ENCODE data around the gene CDK17. TPM values are rescaled to one million over a fixed set of nuclear protein-coding genes. Genes with fewer than 3 reads are reported as not detected.
"Not testable (repeated sequence)": the region's sequence is repeated elsewhere in the genome, so short reads cannot be mapped to it uniquely, and the experiment has no call there.

The CDK17 gene
- polyA plus RNA-seq, 1 donor: 45.7 TPM

DNA sequence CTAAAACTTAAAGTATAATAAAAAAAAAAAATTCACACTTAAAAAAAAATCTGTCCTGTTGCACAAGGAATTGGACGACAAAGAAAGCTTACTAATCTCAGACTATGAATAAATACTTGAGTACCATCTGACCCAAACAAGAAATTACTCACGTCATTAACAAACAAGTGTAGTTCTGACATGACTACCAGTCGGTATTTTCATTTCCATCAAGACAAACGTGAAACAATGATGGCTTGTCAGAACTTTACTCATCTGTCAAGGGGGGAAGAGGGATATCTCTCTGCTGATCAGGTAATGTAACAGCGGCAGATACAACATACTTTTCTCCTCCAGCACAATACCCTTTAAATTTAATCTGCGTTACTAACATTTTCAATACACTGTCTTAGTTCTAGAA is 78.3 kb downstream of the CDK17 start:
- DNase-seq: no peak

DNA sequence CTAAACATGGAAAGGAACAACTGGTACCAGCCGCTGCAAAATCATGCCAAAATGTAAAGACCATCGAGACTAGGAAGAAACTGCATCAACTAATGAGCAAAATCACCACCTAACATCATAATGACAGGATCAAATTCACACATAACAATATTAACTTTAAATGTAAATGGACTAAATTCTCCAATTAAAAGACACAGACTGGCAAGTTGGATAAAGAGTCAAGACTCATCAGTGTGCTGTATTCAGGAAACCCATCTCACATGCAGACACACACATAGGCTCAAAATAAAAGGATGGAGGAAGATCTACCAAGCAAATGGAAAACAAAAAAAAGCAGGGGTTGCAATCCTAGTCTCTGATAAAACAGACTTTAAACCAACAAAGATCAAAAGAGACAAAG is 82.4 kb downstream of the CDK17 start:
- not testable (repeated sequence) for DNase-seq

DNA sequence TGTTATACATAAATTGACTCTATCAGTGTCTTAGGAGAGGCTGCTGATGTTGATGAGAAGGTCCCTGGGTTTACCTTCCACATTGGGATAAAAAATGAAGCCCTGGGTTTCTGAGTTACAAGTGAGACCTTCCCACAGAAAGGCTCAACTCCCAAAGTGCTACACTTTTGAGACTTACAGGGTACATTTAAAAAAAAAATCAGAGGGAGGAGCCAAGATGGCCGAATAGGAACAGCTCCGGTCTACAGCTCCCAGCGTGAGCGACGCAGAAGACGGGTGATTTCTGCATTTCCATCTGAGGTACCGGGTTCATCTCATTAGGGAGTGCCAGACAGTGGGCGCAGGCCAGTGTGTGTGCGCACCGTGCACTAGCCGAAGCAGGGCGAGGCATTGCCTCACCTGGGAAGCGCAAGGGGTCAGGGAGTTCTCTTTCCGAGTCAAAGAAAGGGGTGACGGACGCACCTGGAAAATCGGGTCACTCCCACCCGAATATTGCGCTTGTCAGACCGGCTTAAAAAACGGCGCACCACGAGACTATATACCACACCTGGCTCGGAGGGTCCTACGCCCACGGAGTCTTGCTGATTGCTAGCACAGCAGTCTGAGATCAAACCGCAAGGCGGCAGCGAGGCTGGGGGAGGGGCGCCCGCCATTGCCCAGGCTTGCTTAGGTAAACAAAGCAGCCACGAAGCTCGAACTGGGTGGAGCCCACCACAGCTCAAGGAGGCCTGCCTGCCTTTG is 84.3 kb downstream of the CDK17 start:
- peak; percentile 7 for DNase-seq

DNA sequence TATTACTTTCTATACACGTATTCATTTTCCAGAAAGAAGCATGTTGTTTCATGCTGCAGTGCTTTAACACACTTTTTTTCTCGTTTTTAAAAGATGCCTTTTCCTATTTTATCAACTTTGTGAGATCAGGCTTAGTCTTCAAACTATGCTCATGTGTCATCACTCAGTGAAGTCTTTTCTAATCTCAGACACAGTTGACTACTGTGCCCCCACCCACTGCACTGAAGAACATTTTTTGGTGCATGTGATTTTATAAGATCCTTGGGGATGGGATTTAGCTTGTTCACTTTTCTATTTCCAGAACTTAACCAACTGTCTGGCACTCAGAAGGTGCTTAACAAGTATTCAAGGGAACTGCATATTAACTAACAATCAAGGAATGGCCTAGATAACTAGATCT is 85.5 kb downstream of the CDK17 start:
- DNase-seq: no peak

DNA sequence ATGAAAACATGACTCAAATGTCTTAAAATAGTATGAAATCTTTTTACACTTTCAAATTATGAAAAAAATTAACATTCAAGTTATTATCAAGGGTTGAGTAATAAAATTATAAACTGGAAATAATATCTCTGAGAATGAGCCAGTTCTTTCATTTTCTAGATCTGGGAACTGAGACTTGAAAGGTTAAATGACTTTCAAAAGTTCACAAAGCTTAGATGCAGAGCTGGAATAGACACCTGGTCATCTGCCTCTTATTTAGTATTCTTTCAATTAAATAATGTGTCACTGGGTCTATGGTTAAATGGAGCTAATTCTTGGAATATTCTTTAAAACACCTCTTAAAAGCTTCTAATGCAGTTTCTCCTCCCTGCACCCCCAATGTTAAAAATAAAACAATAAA is 86.6 kb downstream of the CDK17 start:
- DNase-seq: no peak

DNA sequence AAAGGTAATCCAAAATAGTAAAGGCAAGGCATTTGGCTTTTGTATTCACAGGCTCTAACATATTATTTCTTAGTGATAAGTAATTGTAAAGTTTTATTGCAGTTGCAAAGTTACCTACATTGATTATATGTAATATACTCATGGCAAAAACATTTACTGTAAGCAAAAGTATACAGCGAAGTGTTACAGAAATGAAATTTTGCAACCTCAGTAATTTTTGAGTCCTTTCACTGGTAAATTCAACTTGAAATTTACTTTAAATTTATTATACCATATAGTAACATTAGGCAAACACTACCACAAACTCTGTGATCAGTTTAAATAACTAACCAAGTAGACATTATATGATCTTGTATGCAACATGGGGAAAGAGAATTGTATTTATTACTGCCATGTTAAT is 89.0 kb downstream of the CDK17 start:
- DNase-seq: no peak

DNA sequence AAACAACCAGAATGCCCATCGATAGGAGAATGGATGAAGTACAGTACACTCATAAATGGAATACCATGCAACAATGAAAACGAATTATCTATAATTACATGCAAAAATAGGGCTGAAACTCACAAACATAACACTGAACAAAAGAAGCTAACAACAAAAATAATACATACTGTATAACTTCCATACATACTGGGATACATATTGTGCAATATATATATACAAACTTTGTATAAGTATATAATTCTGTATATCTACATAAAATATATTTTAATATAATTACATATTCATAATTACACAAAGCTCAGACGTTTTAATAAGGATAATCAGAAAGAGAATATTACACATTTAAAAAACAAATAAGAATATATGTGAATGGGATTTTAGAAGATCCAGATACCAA is 90.2 kb downstream of the CDK17 start:
- no peak for DNase-seq

DNA sequence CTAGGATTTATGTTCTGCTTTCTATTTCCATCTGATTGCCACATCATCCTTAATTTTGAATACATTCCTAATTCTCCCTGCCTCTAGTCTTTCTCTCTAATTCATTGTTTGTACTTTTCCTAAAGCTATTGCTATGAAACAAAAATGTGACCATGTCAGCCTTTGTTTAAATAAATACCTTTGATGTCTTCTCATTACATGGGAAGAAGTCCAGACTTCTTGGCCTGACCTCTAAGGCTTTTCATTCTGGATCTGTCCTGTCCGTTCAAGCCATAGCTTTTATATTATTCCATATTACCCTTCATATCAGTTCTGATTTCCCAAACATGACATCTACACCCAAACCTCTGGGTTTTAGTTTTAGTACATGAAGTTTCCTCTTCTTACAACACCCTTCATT is 91.4 kb downstream of the CDK17 start:
- no peak for DNase-seq

DNA sequence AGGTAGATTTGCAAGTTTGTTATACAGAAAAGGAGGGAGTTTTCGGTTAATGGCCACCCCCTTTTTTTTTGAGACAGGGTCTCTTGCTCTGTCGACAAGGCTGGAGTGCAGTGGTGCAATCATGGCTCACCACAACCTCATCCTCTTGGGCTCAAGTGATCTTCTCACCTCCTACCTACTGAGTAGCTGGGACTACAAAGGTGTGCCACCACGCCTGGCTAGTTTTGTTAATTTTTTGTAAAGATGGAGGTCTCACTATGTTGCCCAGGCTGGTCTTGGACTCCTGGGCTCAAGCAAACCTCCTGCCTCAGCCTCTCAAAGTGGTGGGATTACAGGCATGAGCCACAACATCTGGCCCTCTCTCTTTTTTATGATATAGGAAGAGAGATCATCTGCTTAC is 94.6 kb downstream of the CDK17 start:
- DNase-seq: no peak

DNA sequence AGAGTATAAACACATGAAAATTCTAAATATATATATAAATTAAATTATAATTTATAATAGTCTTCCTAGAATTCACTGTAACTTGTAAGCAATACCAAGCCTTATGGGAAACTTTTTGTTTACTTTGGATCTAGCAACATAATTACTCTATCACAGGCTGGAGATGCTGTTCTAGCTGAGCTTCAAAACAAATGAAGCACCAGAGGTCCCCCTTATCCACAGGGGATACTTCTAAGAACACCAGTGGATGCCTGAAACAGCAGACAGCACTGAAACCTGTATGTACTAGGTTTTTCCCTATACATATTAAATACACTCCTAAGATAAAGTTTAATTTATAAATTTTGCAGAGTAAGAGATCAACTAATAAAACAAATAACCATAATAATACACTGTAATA is 96.6 kb downstream of the CDK17 start:
- no peak for DNase-seq

DNA sequence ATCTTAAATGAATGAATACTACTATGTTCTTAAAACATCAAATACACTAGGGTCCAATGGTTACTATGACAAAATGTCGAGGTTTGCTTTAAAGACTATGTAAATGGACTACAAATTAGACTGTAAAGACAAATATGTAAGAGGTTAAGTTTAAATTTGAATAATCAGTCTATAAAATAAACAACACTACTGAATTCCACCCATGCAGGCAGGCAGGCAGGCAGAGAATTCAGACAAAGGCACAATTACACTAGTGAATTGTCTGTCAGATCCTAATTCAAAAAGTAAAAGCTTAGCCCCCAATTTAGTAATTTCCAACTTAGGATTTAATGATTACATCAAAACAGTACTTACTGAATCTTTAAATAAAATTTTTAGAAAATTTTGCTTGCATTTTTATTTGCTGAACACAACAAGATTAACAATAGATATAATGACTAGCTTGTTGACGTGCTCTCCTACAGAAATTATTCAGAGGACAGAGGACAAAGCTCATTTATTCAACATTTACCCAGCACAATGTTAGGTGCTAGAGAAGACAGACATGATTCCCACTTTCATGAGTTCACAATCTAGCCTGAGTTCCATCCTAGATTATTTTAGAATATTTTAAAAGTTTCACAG is 97.4 kb downstream of the CDK17 start:
- no peak for DNase-seq

DNA sequence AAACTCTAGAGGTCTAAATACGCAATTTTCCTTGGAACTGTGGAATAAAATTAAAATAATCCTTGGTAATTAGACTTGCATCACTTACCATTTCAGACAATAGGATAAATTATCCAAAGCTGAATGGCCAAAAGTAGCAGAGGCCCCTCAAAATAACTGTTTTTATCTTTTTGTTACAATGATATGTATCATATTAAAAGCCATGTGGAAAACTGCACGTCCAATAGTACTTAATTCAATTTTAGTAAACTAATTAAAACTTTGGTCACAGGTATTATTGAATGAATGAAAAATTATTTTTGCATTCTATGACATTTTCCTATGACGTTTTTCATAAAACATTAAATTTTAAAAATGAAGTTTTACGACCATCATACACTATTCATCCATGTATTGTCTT is 98.5 kb downstream of the CDK17 start:
- DNase-seq: no peak

DNA sequence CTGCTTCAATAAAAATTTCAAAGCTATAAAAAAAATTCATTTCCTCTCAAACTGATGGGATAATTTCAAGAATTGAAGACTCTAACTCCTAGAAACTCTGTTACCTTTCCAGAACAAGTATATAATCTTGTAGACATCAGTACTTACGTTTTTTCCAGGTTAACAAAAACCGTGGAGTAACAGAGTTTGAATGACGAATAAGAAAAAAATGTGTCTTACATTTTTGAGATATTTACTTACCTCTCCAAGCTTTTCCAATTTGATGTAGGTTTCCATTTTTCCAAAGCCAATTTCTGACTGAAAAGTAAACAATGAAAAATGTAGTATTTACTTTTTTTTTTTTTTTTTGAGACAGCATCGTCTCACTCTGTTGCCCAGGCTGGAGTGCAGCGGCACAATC is 100.2 kb downstream of the CDK17 start:
- no peak for DNase-seq

DNA sequence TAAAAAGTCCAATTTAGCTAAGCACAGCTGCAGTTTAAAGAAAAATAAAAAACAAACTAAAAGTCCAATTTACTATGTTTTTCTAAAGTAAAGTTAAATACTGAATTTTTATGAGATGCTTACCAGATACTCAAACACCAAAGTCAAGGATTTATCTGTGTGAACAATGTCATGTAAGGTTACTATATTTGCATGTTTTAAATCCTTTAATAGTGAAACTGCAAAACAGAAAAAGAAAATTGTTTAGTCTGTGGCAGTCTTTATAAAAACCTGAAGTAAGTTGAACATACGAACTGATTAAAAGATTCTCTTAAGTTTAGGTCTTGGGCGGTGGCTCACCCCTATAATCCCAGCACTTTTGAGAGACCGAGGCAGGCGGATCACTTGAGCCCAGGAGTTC is 102.7 kb downstream of the CDK17 start:
- no peak for DNase-seq

DNA sequence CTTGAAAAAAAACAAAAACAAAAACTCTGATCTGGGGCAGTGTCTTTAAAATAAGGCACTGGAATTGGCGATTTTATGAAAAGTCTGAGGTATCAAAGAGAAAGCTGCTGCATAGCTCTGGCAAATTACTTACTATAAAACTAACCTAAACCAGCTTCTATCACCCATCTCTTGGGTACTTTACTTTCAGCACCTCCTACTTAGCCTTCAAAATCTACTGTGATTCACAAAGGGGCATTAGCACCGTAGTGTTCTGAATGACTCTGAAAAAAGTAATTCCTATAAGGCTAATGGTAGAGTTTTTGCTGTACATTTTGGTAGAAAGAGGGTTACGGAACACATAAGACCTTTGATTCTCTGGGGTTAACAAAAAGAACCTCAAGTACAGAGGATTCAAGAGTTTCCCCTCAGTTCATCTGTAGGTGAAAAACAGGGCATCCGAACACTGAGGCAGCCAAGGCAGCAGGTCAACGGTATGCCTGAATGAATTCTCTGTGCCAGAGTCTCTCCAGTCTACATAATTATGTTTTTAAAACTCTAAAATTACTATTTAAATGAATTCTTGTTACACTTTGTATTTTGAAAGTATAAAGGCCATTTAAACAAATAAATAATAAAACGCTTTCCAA is 104.6 kb downstream of the CDK17 start:
- no peak for DNase-seq

DNA sequence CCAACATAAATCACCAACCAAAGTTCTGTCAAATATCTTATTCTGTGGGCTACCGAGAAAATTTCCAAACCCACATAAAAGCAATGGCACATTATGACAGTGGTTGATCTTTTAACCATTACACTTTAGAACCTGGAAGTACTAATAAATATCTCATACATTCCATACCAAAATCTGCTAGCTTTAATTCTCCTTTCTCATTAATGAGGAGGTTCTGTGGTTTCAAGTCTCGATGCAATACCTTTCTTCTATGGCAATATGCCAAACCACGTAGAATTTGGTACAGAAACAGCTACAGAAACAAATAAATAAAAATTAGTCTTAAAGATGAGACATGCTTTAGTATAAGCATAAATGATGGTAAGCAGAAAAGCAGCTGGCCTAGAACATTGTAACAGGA is 105.4 kb downstream of the CDK17 start:
- DNase-seq: no peak

DNA sequence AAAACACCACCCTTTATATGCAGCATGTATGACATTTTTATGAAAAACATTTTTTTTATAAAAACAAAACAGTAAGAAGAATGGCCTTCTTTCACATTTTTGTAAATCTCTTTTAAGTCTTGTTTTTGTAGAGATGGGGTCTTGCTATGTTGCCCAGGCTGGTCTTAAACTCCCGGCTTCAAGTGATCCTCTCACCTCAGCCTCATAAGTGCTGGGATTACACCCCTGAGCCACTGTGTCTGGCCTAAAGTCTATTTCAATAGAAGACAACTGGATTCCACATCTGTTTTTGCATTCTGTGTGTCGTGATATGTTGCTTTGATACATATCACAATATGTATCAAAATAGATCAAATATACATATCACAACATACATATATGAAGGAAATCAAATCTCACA is 107.1 kb downstream of the CDK17 start:
- DNase-seq: no peak

DNA sequence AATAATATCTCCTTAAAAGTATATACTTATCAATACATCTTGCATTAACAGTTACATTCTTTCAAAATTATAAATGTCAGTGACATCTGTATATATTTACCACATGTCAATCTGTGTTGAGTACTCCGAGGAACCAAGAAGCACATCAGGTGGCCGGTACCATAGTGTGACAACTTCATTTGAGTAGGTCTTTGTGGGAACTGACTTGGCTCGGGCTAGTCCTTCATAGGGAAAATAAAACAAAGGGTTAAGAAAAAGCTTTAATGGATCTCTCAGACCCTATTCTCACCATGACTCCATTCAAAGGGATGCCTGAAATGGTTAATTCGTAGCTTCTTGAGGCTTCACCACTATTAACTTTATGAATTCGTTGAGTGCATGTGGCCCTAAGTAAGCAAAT is 111.2 kb downstream of the CDK17 start:
- DNase-seq: no peak

DNA sequence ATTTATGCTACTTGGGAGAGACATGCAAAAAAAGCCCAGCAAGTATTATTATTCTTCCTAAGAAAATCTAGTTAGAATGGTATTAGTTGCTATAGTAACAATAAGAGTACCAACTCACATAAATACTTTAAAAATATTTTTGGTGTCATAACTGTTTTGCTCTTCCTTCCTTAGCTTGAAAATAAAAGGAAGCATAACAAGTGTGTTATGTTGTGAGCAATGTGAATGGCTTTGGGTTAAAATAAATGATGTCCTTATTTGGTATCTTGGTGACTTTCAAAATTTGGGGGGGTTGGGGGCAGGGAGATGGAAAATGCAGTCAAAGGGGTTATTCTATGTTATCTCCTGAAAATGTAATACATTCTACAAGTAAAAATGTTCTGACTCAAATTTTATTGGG is 115.1 kb downstream of the CDK17 start:
- no peak for DNase-seq

DNA sequence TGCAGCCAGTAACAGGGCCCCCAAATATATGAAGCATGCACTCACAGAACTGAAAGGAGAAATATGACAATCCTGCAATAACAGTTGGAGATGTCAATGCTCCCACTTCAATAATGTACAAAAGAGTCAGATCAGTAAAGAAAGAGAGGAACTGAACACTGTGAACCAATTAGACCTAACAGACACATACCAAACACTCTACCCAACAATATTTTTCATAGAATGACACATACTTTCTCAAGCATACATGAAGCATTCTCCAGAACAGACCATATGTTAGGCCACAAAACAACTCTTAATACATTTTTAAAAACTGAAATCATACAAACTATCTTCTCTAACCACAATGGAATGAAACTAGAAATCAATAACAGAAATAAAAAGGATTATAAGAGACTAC is 125.9 kb downstream of the CDK17 start:
- no peak for DNase-seq

DNA sequence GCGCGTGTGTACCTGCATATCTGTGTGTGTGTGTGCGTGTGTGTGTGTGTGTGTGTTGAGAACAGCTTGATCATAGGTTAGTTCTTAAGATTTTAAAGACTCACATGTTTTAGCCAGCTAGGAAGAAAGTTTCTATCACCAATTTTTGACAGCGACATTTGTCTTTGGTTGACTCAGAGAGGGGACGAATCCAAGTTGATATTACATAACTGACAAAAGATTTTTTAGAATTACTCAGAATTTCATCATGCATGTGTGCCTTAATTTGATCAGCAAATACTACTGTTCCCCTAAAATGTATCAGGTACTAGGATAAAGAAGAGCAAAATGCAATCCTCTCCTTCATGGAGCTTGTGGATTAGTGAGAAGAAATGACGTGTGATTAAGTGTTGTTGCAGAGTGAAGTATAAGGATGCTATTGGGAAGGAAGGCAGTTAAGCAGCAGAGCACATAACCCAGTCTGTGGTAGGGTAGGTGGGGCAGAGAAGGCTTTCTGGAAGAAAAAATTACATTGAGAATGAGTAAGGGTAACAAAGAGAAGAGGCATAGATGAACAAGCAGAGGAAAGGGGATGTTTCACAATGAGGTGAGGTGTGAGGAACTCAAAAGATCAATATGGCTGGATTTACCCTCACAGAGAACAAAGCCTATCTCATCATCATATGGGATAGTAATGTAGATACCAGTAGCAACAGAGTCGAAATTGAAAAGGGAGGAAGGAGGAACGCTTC is 128.6 kb downstream of the CDK17 start:
- no peak for DNase-seq

DNA sequence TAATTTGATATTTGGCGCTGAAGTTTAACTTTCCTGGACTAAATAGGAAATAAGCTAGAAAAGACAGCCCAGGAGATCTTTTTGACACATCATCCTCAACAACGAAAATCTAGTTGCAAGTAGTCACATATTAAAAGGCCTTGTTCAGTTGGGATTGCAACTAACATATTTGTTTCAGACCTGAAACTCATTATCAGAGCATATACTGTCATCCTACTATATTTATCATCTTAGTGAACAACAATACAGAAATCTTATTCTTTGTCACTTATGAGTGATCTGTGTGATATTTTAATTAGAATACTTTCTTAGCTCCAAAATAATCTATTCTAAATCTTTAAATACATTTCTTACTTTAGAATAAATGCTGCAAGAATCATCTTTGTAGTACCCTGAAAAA is 134.0 kb downstream of the CDK17 start:
- DNase-seq: no peak

DNA sequence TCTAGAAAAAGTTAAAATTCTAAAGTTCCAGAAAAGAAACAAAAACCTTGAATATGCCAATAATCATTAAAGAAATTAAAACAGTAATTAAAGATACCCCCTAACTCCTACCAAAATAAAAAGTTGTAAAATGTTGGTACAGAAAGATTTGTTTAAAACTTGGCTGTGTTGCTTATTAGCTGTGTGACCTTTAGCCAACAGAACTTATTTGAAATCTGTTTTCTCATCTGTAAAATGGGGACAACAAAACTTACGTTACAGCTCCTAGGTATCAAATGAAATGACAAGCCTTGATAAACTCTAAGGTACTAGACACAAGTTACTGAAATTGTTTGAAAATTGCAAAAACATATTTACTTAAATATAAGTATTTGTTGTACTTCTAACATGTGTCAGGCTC is 134.4 kb downstream of the CDK17 start:
- no peak for DNase-seq
